ENCODE data around the gene CCR7. TPM values are rescaled to one million over a fixed set of nuclear protein-coding genes. Genes with fewer than 3 reads are reported as not detected.

The CCR7 gene
- total RNA-seq, 2 donors from 2014 or later = 0.53 TPM; not detected in 1

- H3K36me3 Mint-ChIP-seq (ENCODE audit: low read depth) = no peaks in the 10 kb centered on the region
- WGBS, 2 experiments (ENCODE audit: insufficient coverage in 1 of 2, insufficient read length in 1 of 2) = 88 to 92% methylated on average over 2 to 5 of the region's 5 CpGs
- no peaks in the 10 kb centered on the region for H3K36me3 ChIP-seq (ENCODE audit: control insufficient read depth, insufficient read depth, low read length)
- no peak for TF ChIP-seq CTCF (conservative IDR thresholded peaks at IDR 0.05)
- H3K27ac Mint-ChIP-seq = no peak overlapping the region
- H3K9ac ChIP-seq (ENCODE audit: extremely low read depth, low read length, poor library complexity, severe bottlenecking) = no peak overlapping the region
- H3K4me3 Mint-ChIP-seq = no peak overlapping the region
- H3K9me3 ChIP-seq (ENCODE audit: control insufficient read depth, low read length) = peaks cover 2% of the 10 kb centered on the region
- H3K27me3 Mint-ChIP-seq (ENCODE audit: insufficient read depth) = peaks cover 6% of the 10 kb centered on the region
- H3K4me1 Mint-ChIP-seq = peaks cover 5% of the 10 kb centered on the region
- peaks cover 4% of the 10 kb centered on the region for H3K9me3 Mint-ChIP-seq
- no peaks in the 10 kb centered on the region for H3K4me1 ChIP-seq (ENCODE audit: control insufficient read depth, insufficient read depth, low read length)
- no peak overlapping the region for H3K4me3 ChIP-seq (ENCODE audit: low read length)
- no peak overlapping the region for H3K27ac ChIP-seq (ENCODE audit: low read depth, low read length)
- DNase-seq = peak; percentile 51
- H3K27me3 ChIP-seq (ENCODE audit: control insufficient read depth, insufficient read depth, low read length, poor library complexity, severe bottlenecking) = no peaks in the 10 kb centered on the region
Measured at GRCh38 chr17:40530531-40530994, 34.7 kb downstream of the CCR7 start.

GRCh38 chr17:40529991-40530390 is 35.3 kb downstream of the CCR7 start:
- WGBS, 2 experiments (ENCODE audit: insufficient coverage in 1 of 2, insufficient read length in 1 of 2) = 93 to 95% methylated on average over 2 of the region's 2 CpGs
- peak; percentile 15 for DNase-seq
- H3K4me3 Mint-ChIP-seq = no peak overlapping the region
- no peak overlapping the region for H3K27ac Mint-ChIP-seq
- Histone ChIP-seq H3K4me1 (ENCODE audit: control insufficient read depth, insufficient read depth, low read length) (no peaks in the 10 kb centered on the region), H3K9me3 (ENCODE audit: control insufficient read depth, low read length) (peaks cover 8% of the 10 kb centered on the region), H3K9ac (ENCODE audit: extremely low read depth, low read length, poor library complexity, severe bottlenecking) (no peak overlapping the region), H3K27ac (ENCODE audit: low read depth, low read length) (no peak overlapping the region), H3K27me3 (ENCODE audit: control insufficient read depth, insufficient read depth, low read length, poor library complexity, severe bottlenecking) (no peaks in the 10 kb centered on the region), H3K4me3 (ENCODE audit: low read length) (no peak overlapping the region), H3K36me3 (ENCODE audit: control insufficient read depth, insufficient read depth, low read length) (no peaks in the 10 kb centered on the region)
- TF ChIP-seq CTCF (conservative IDR thresholded peaks at IDR 0.05) = no peak
- peaks cover 5% of the 10 kb centered on the region for H3K27me3 Mint-ChIP-seq (ENCODE audit: insufficient read depth)
- peaks cover 5% of the 10 kb centered on the region for H3K4me1 Mint-ChIP-seq
- no peaks in the 10 kb centered on the region for H3K36me3 Mint-ChIP-seq (ENCODE audit: low read depth)
- H3K9me3 Mint-ChIP-seq = peaks cover 8% of the 10 kb centered on the region

GRCh38 chr17:40528692-40529417 is 36.4 kb downstream of the CCR7 start:
- Histone ChIP-seq H3K36me3 (ENCODE audit: control insufficient read depth, insufficient read depth, low read length) (no peaks in the 10 kb centered on the region), H3K27me3 (ENCODE audit: control insufficient read depth, insufficient read depth, low read length, poor library complexity, severe bottlenecking) (no peaks in the 10 kb centered on the region), H3K9ac (ENCODE audit: extremely low read depth, low read length, poor library complexity, severe bottlenecking) (no peak overlapping the region), H3K4me3 (ENCODE audit: low read length) (no peak overlapping the region), H3K9me3 (ENCODE audit: control insufficient read depth, low read length) (peaks cover 9% of the 10 kb centered on the region), H3K4me1 (ENCODE audit: control insufficient read depth, insufficient read depth, low read length) (no peaks in the 10 kb centered on the region), H3K27ac (ENCODE audit: low read depth, low read length) (no peak overlapping the region)
- Mint-ChIP-seq H3K4me1 (peaks cover 5% of the 10 kb centered on the region), H3K27me3 (ENCODE audit: insufficient read depth) (peaks cover 2% of the 10 kb centered on the region), H3K36me3 (ENCODE audit: low read depth) (no peaks in the 10 kb centered on the region), H3K9me3 (peaks cover 16% of the 10 kb centered on the region), H3K4me3 (no peak overlapping the region), H3K27ac (no peak overlapping the region)
- DNase-seq = peak; percentile 39
- no peak for TF ChIP-seq CTCF (conservative IDR thresholded peaks at IDR 0.05)
- 91 to 98% methylated on average over 5 to 10 of the region's 10 CpGs for WGBS, 2 experiments (ENCODE audit: insufficient coverage in 1 of 2, insufficient read length in 1 of 2)

Measured in endodermal cell (in vitro differentiated cells).